Mucosa of stomach (tissue), 1 donor: ENCODE results near the gene SCPEP1.

Experiments
- H3K27me3 ChIP-seq: one replicate; pipeline ENCODE4 v1.7.0; 2013; ENCODE audit warnings: mild to moderate bottlenecking, low read length; ENCODE audit not compliant: control insufficient read depth, insufficient read depth
- H3K36me3 ChIP-seq: one replicate; pipeline ENCODE4 v1.7.0; 2013; ENCODE audit warnings: low read length; ENCODE audit not compliant: control insufficient read depth, insufficient read depth
- H3K4me1 ChIP-seq: one replicate; pipeline ENCODE4 v1.7.0; 2013; ENCODE audit warnings: mild to moderate bottlenecking, low read length; ENCODE audit not compliant: control insufficient read depth, insufficient read depth
- H3K4me3 ChIP-seq: one replicate; pipeline ENCODE4 v1.7.0; 2013; ENCODE audit warnings: low read length
- H3K9ac ChIP-seq: one replicate; pipeline ENCODE4 v1.7.0; 2013; ENCODE audit warnings: mild to moderate bottlenecking, low read length, moderate library complexity
- H3K9me3 ChIP-seq: one replicate; pipeline ENCODE4 v1.7.0; 2013; ENCODE audit warnings: mild to moderate bottlenecking, low read length, moderate library complexity; ENCODE audit not compliant: control insufficient read depth
- donor health status: Pancreatic carcinoma.

The SCPEP1 gene

GRCh38 chr17:57011491-57012015, 33.6 kb downstream of the SCPEP1 start:
- H3K9me3 ChIP-seq: no peaks in the 10 kb centered on the region
- no peak overlapping the region for H3K9ac ChIP-seq
- no peak overlapping the region for H3K4me3 ChIP-seq
- H3K4me1 ChIP-seq: no peaks in the 10 kb centered on the region
- no peaks in the 10 kb centered on the region for H3K27me3 ChIP-seq
- no peaks in the 10 kb centered on the region for H3K36me3 ChIP-seq

- Histone ChIP-seq H3K36me3 (no peaks in the 10 kb centered on the region), H3K9ac (no peak overlapping the region), H3K27me3 (no peaks in the 10 kb centered on the region), H3K9me3 (no peaks in the 10 kb centered on the region), H3K4me3 (no peak overlapping the region), H3K4me1 (peaks cover under 1% of the 10 kb centered on the region)
These were observed 38.3 kb downstream of the SCPEP1 start for GRCh38 chr17:57016071-57016763.

- H3K9me3 ChIP-seq: no peaks in the 10 kb centered on the region
- peaks cover 5% of the 10 kb centered on the region for H3K4me1 ChIP-seq
- no peak overlapping the region for H3K9ac ChIP-seq
- no peaks in the 10 kb centered on the region for H3K36me3 ChIP-seq
- H3K4me3 ChIP-seq: no peak overlapping the region
- no peaks in the 10 kb centered on the region for H3K27me3 ChIP-seq
These were observed 38.8 kb downstream of the SCPEP1 start for GRCh38 chr17:57016764-57017116.

GRCh38 chr17:57017625-57018024, 39.7 kb downstream of the SCPEP1 start:
- Histone ChIP-seq H3K4me3 (no peak overlapping the region), H3K9me3 (no peaks in the 10 kb centered on the region), H3K36me3 (no peaks in the 10 kb centered on the region), H3K9ac (no peak overlapping the region), H3K27me3 (no peaks in the 10 kb centered on the region), H3K4me1 (peaks cover 7% of the 10 kb centered on the region)

GRCh38 chr17:57020208-57020607, 42.3 kb downstream of the SCPEP1 start:
- no peaks in the 10 kb centered on the region for H3K36me3 ChIP-seq
- H3K9me3 ChIP-seq: no peaks in the 10 kb centered on the region
- H3K27me3 ChIP-seq: no peaks in the 10 kb centered on the region
- H3K4me3 ChIP-seq: no peak overlapping the region
- no peak overlapping the region for H3K9ac ChIP-seq
- peaks cover 7% of the 10 kb centered on the region for H3K4me1 ChIP-seq

GRCh38 chr17:57021226-57021940, 43.5 kb downstream of the SCPEP1 start:
- Histone ChIP-seq H3K27me3 (no peaks in the 10 kb centered on the region), H3K4me3 (no peak overlapping the region), H3K36me3 (no peaks in the 10 kb centered on the region), H3K9me3 (no peaks in the 10 kb centered on the region), H3K4me1 (peaks cover 7% of the 10 kb centered on the region), H3K9ac (no peak overlapping the region)

- H3K36me3 ChIP-seq: no peaks in the 10 kb centered on the region
- no peaks in the 10 kb centered on the region for H3K27me3 ChIP-seq
- no peak overlapping the region for H3K4me3 ChIP-seq
- no peaks in the 10 kb centered on the region for H3K9me3 ChIP-seq
- no peak overlapping the region for H3K9ac ChIP-seq
- H3K4me1 ChIP-seq: peaks cover 7% of the 10 kb centered on the region
These were observed 47.9 kb downstream of the SCPEP1 start for GRCh38 chr17:57025876-57026275.

- no peaks in the 10 kb centered on the region for H3K36me3 ChIP-seq
- no peaks in the 10 kb centered on the region for H3K9me3 ChIP-seq
- H3K4me1 ChIP-seq: no peaks in the 10 kb centered on the region
- no peak overlapping the region for H3K4me3 ChIP-seq
- no peaks in the 10 kb centered on the region for H3K27me3 ChIP-seq
- no peak overlapping the region for H3K9ac ChIP-seq
These were observed 49.9 kb downstream of the SCPEP1 start for GRCh38 chr17:57027852-57028251.

- no peaks in the 10 kb centered on the region for H3K36me3 ChIP-seq
- no peaks in the 10 kb centered on the region for H3K27me3 ChIP-seq
- H3K9ac ChIP-seq: no peak overlapping the region
- H3K4me1 ChIP-seq: peaks cover 27% of the 10 kb centered on the region
- H3K9me3 ChIP-seq: no peaks in the 10 kb centered on the region
- H3K4me3 ChIP-seq: no peak overlapping the region
These were observed 54.4 kb downstream of the SCPEP1 start for GRCh38 chr17:57032343-57032742.

- no peak overlapping the region for H3K9ac ChIP-seq
- peaks cover 29% of the 10 kb centered on the region for H3K4me1 ChIP-seq
- no peaks in the 10 kb centered on the region for H3K9me3 ChIP-seq
- no peaks in the 10 kb centered on the region for H3K27me3 ChIP-seq
- no peak overlapping the region for H3K4me3 ChIP-seq
- no peaks in the 10 kb centered on the region for H3K36me3 ChIP-seq
These were observed 55.4 kb downstream of the SCPEP1 start for GRCh38 chr17:57033296-57033695.

GRCh38 chr17:57034807-57035754, 57.1 kb downstream of the SCPEP1 start:
- H3K4me1 ChIP-seq: peaks cover 29% of the 10 kb centered on the region
- H3K27me3 ChIP-seq: no peaks in the 10 kb centered on the region
- no peak overlapping the region for H3K4me3 ChIP-seq
- H3K9ac ChIP-seq: no peak overlapping the region
- H3K36me3 ChIP-seq: no peaks in the 10 kb centered on the region
- H3K9me3 ChIP-seq: no peaks in the 10 kb centered on the region
